ENCODE results near the gene CYP2A6.
"Not testable (repeated sequence)": the region's sequence is repeated elsewhere in the genome, so short reads cannot be mapped to it uniquely, and the experiment has no call there.

CYP2A6 gene

GRCh38 chr19:40819479-40820234 lies 30.6 kb downstream of the CYP2A6 start:
- in situ Hi-C loops (cut with MboI; ENCODE audit: low sequenced_read_pairs), result not testable (repeated sequence)

- in situ Hi-C loops (cut with MboI; ENCODE audit: low sequenced_read_pairs), result not testable (repeated sequence)
These were observed 31.5 kb downstream of the CYP2A6 start for GRCh38 chr19:40818480-40819399.

GRCh38 chr19:40815223-40815622 lies 35.0 kb downstream of the CYP2A6 start:
- in situ Hi-C loops (cut with MboI; ENCODE audit: low sequenced_read_pairs), result no loop called here

GRCh38 chr19:40813182-40813581 lies 37.1 kb downstream of the CYP2A6 start:
- in situ Hi-C loops (cut with MboI; ENCODE audit: low sequenced_read_pairs), result no loop called here

- in situ Hi-C loops (cut with MboI; ENCODE audit: low sequenced_read_pairs), result not testable (repeated sequence)
These were observed 37.7 kb downstream of the CYP2A6 start for GRCh38 chr19:40812571-40812970.

GRCh38 chr19:40811478-40812341 lies 38.5 kb downstream of the CYP2A6 start:
- in situ Hi-C loops (cut with MboI; ENCODE audit: low sequenced_read_pairs), result no loop called here

- in situ Hi-C loops (cut with MboI; ENCODE audit: low sequenced_read_pairs), result not testable (repeated sequence)
These were observed 39.4 kb downstream of the CYP2A6 start for GRCh38 chr19:40810649-40811408.

GRCh38 chr19:40810160-40810559 lies 40.1 kb downstream of the CYP2A6 start:
- in situ Hi-C loops (cut with MboI; ENCODE audit: low sequenced_read_pairs), result no loop called here

- in situ Hi-C loops (cut with MboI; ENCODE audit: low sequenced_read_pairs), result no loop called here
These were observed 40.7 kb downstream of the CYP2A6 start for GRCh38 chr19:40809358-40810086.

- in situ Hi-C loops (cut with MboI; ENCODE audit: low sequenced_read_pairs), result no loop called here
These were observed 41.8 kb downstream of the CYP2A6 start for GRCh38 chr19:40808497-40808896.

- in situ Hi-C loops (cut with MboI; ENCODE audit: low sequenced_read_pairs), result no loop called here
These were observed 42.3 kb downstream of the CYP2A6 start for GRCh38 chr19:40808021-40808325.

GRCh38 chr19:40807147-40808020 lies 42.9 kb downstream of the CYP2A6 start:
- in situ Hi-C loops (cut with MboI; ENCODE audit: low sequenced_read_pairs), result no loop called here

GRCh38 chr19:40806423-40807146 lies 43.7 kb downstream of the CYP2A6 start:
- in situ Hi-C loops (cut with MboI; ENCODE audit: low sequenced_read_pairs), result no loop called here

GRCh38 chr19:40805258-40805868 lies 44.9 kb downstream of the CYP2A6 start:
- in situ Hi-C loops (cut with MboI; ENCODE audit: low sequenced_read_pairs), result no loop called here

- in situ Hi-C loops (cut with MboI; ENCODE audit: low sequenced_read_pairs), result no loop called here
These were observed 45.4 kb downstream of the CYP2A6 start for GRCh38 chr19:40804783-40805242.

- in situ Hi-C loops (cut with MboI; ENCODE audit: low sequenced_read_pairs), result no loop called here
These were observed 46.1 kb downstream of the CYP2A6 start for GRCh38 chr19:40803857-40804782.
